Mesenchymal stem cell (in vitro differentiated cells and primary cell): ENCODE data around the gene BRME1.

Source experiments
- DNase-seq: peaks from one replicate; pipeline ENCODE4 v3.0.0-alpha.2; 2013
- H2AFZ ChIP-seq: one replicate; pipeline ENCODE4 v1.6.1; 2013; ENCODE audit warnings: low read depth, mild to moderate bottlenecking, control low read depth, inconsistent platforms, low read length, moderate library complexity
- H2AK5ac ChIP-seq: 2 replicates; pipeline ENCODE4 v1.6.1; 2013; ENCODE audit warnings: low read length, moderate library complexity, mild to moderate bottlenecking, inconsistent platforms; ENCODE audit not compliant: severe bottlenecking
- H2BK120ac ChIP-seq: one replicate; pipeline ENCODE4 v1.6.1; 2013; ENCODE audit warnings: low read depth, mild to moderate bottlenecking, inconsistent platforms, low read length, moderate library complexity
- H2BK12ac ChIP-seq, 2 experiments: one replicate each; pipeline ENCODE4 v1.6.1; 2013; ENCODE audit warnings: inconsistent platforms in 2 of 2, low read length in 2 of 2, mild to moderate bottlenecking in 2 of 2, moderate library complexity in 2 of 2, control low read depth in 1 of 2
- H2BK15ac ChIP-seq: one replicate; pipeline ENCODE4 v1.6.1; 2013; ENCODE audit warnings: mild to moderate bottlenecking, low read depth, inconsistent platforms; ENCODE audit not compliant: poor library complexity, severe bottlenecking
- H2BK5ac ChIP-seq: 2 replicates; pipeline ENCODE4 v1.6.1; 2013; ENCODE audit warnings: low read depth, mild to moderate bottlenecking, low read length, control low read depth, inconsistent platforms; ENCODE audit not compliant: poor library complexity, severe bottlenecking
- H3K14ac ChIP-seq, 2 experiments: one replicate each; pipeline ENCODE4 v1.6.1; 2013; ENCODE audit warnings: inconsistent platforms in 2 of 2, low read length in 2 of 2, control low read depth in 1 of 2, mild to moderate bottlenecking in 1 of 2, moderate library complexity in 1 of 2
- H3K18ac ChIP-seq, 2 experiments: one replicate each; pipeline ENCODE4 v1.6.1; 2013; ENCODE audit warnings: inconsistent platforms in 2 of 2, low read length in 2 of 2, control low read depth in 1 of 2, low read depth in 1 of 2, mild to moderate bottlenecking in 1 of 2
- H3K23ac ChIP-seq, 2 experiments: one replicate each; pipeline ENCODE4 v1.6.1; 2013; ENCODE audit warnings: inconsistent platforms in 2 of 2, low read length in 2 of 2, mild to moderate bottlenecking in 2 of 2, moderate library complexity in 2 of 2, control low read depth in 1 of 2
- H3K27ac ChIP-seq: 2 replicates; pipeline ENCODE4 v1.5.1; 2013; ENCODE audit warnings: mild to moderate bottlenecking, moderate library complexity, low read length, control low read depth, inconsistent platforms; ENCODE audit not compliant: poor library complexity, severe bottlenecking
- H3K27me3 ChIP-seq, 2 experiments: 2 replicates each; pipeline versions ENCODE4 v1.6.1 to v1.7.0; 2013; ENCODE audit warnings: low read length in 2 of 2, mild to moderate bottlenecking in 2 of 2, moderate library complexity in 2 of 2, control low read depth in 1 of 2, inconsistent platforms in 1 of 2; ENCODE audit not compliant: control insufficient read depth in 1 of 2, insufficient read depth in 1 of 2
- H3K36me3 ChIP-seq, 2 experiments: 2 replicates each; pipeline versions ENCODE4 v1.6.1 to v1.7.0; 2013; ENCODE audit warnings: low read length in 2 of 2, control low read depth in 1 of 2, inconsistent platforms in 1 of 2, low read depth in 1 of 2, mild to moderate bottlenecking in 1 of 2; ENCODE audit not compliant: insufficient read depth in 2 of 2, control insufficient read depth in 1 of 2
- H3K4ac ChIP-seq, 2 experiments: one replicate each; pipeline ENCODE4 v1.6.1; 2013; ENCODE audit warnings: inconsistent platforms in 2 of 2, low read length in 2 of 2, mild to moderate bottlenecking in 2 of 2, moderate library complexity in 2 of 2, control low read depth in 1 of 2, low read depth in 1 of 2
- H3K4me1 ChIP-seq: 2 replicates; pipeline ENCODE4 v1.6.1; 2013; ENCODE audit warnings: low read depth, low read length, control low read depth; ENCODE audit not compliant: control insufficient read depth, insufficient read depth
- H3K4me2 ChIP-seq: 2 replicates; pipeline ENCODE4 v1.6.1; 2013; ENCODE audit warnings: low read length, mild to moderate bottlenecking, inconsistent platforms; ENCODE audit not compliant: poor library complexity, severe bottlenecking
- H3K4me3 ChIP-seq, 2 experiments: 2 replicates each; pipeline versions ENCODE4 v1.5.1 to v1.7.0; 2013; ENCODE audit warnings: low read length in 2 of 2, mild to moderate bottlenecking in 2 of 2, control low read depth in 1 of 2, low read depth in 1 of 2; ENCODE audit not compliant: insufficient read depth in 1 of 2
- H3K79me1 ChIP-seq: replicated peaks from 2 replicates; pipeline ENCODE4 v1.6.1; 2013; ENCODE audit warnings: mild to moderate bottlenecking, control low read depth, low read length, inconsistent platforms; ENCODE audit not compliant: poor library complexity, severe bottlenecking
- H3K9ac ChIP-seq: 2 replicates; pipeline ENCODE4 v1.7.0; 2013; ENCODE audit warnings: mild to moderate bottlenecking, low read length, moderate library complexity
- H3K9me3 ChIP-seq: 2 replicates; pipeline ENCODE4 v1.7.0; 2013; ENCODE audit warnings: mild to moderate bottlenecking, low read length; ENCODE audit not compliant: control insufficient read depth
- H4K8ac ChIP-seq: one replicate; pipeline ENCODE4 v1.6.1; 2013; ENCODE audit warnings: inconsistent platforms, mild to moderate bottlenecking, low read length, moderate library complexity
- H4K91ac ChIP-seq: one replicate; pipeline ENCODE4 v1.6.1; 2013; ENCODE audit warnings: mild to moderate bottlenecking, low read length, inconsistent platforms
- WGBS: methylation state at CpG from one replicate; pipeline ENCODE4 v1.1.7; 2013; ENCODE audit warnings: mixed read lengths; 5-methylcytosine and 5-hydroxymethylcytosine counted together

The BRME1 gene

GRCh38 chr19:13849991-13850909 is 55.7 kb downstream of the BRME1 start:
- Histone ChIP-seq H3K36me3 (no peaks in the 10 kb centered on the region), H3K4ac (peak overlapping the region; percentile 97 to 98), H4K91ac (peak overlapping the region; percentile 99), H3K27ac (peak overlapping the region; percentile 97), H2BK12ac (peak overlapping the region; percentile 98 to 100), H3K9ac (peak overlapping the region; percentile 99), H3K4me2 (peak overlapping the region; percentile 62), H2BK120ac (peak overlapping the region; percentile 100), H2AK5ac (peak overlapping the region; percentile 99), H3K14ac (peak overlapping the region in 1 of 2 experiments; percentile 85), H3K23ac (no peak overlapping the region), H3K27me3 (no peaks in the 10 kb centered on the region), H4K8ac (peak overlapping the region; percentile 98), H3K9me3 (no peaks in the 10 kb centered on the region), H3K18ac (peak overlapping the region; percentile 99), H2BK15ac (peak overlapping the region; percentile 99), H3K4me1 (peaks cover 50% of the 10 kb centered on the region), H3K4me3 (peak overlapping the region in 1 of 2 experiments; percentile 79), H2AFZ (peak overlapping the region; percentile 64), H3K79me1 (peaks cover 2% of the 10 kb centered on the region), H2BK5ac (peak overlapping the region; percentile 85)
- peak; percentile 81 for DNase-seq
- WGBS, result 14% methylated on average over 57 of the region's 66 CpGs

- Histone ChIP-seq H3K4ac (peak overlapping the region; percentile 79 to 83), H3K14ac (no peak overlapping the region), H4K8ac (peak overlapping the region; percentile 46), H3K79me1 (peaks cover 2% of the 10 kb centered on the region), H3K9me3 (no peaks in the 10 kb centered on the region), H2BK12ac (peak overlapping the region; percentile 71 to 99), H3K23ac (no peak overlapping the region), H2BK5ac (no peak overlapping the region), H3K36me3 (no peaks in the 10 kb centered on the region), H4K91ac (peak overlapping the region; percentile 92), H3K27ac (peak overlapping the region; percentile 3), H3K4me2 (no peak overlapping the region), H2AK5ac (peak overlapping the region; percentile 99), H2BK15ac (peak overlapping the region; percentile 94), H3K4me1 (peaks cover 52% of the 10 kb centered on the region), H3K18ac (peak overlapping the region; percentile 44 to 66), H3K4me3 (no peak overlapping the region), H3K27me3 (no peaks in the 10 kb centered on the region), H3K9ac (peak overlapping the region; percentile 99), H2AFZ (no peak overlapping the region), H2BK120ac (peak overlapping the region; percentile 67)
- peak; percentile 66 for DNase-seq
- WGBS, result 79% methylated on average over 16 of the region's 16 CpGs
Observed at GRCh38 chr19:13848798-13849676, 56.9 kb downstream of the BRME1 start.

- Histone ChIP-seq H3K4ac (peak overlapping the region in 1 of 2 experiments; percentile 96), H4K91ac (no peak overlapping the region), H3K14ac (no peak overlapping the region), H3K36me3 (no peaks in the 10 kb centered on the region), H2AFZ (no peak overlapping the region), H2BK120ac (no peak overlapping the region), H2BK5ac (peak overlapping the region; percentile 21), H3K4me3 (no peak overlapping the region), H3K18ac (peak overlapping the region; percentile 29 to 98), H3K23ac (no peak overlapping the region), H2BK12ac (peak overlapping the region; percentile 38 to 93), H2AK5ac (peak overlapping the region; percentile 37), H3K27me3 (no peaks in the 10 kb centered on the region), H2BK15ac (no peak overlapping the region), H3K4me1 (peaks cover 58% of the 10 kb centered on the region), H3K79me1 (peaks cover 2% of the 10 kb centered on the region), H3K4me2 (no peak overlapping the region), H4K8ac (no peak overlapping the region), H3K9me3 (no peaks in the 10 kb centered on the region), H3K9ac (peak overlapping the region; percentile 99), H3K27ac (peak overlapping the region; percentile 88)
- WGBS, result 67% methylated on average over 1 of the region's 4 CpGs
- no peak for DNase-seq
Observed at GRCh38 chr19:13848340-13848677, 57.6 kb downstream of the BRME1 start.
